HepG2 (cell line): ENCODE data around the gene BCAS1. TPM values are rescaled to one million over a fixed set of nuclear protein-coding genes. Genes with fewer than 3 reads are reported as not detected.

Source experiments
- ATAC-seq: fragments of 200-7000 bp; cut with Tn5 transposase; 3 replicates; pipeline ENCODE4 v1.9.1; 2020; ENCODE audit warnings: mild to moderate bottlenecking, moderate library complexity
- BruUV-seq: library from RNA; stranded (reverse); fragments of 400-500 nt; replicated peaks from 2 replicates; lab custom pipeline; 2021; lab: Mats Ljungman, UMichigan
- CTCF ChIA-PET: fragments of 300-600 bp; formaldehyde crosslinking; extraction: SDS; loops from one replicate; lab custom pipeline; 2021; ENCODE audit warnings: low total read pairs, inconsistent platforms, low intra/inter-chr PET ratio; lab: Yijun Ruan, JAX
- POLR2A ChIA-PET: fragments of 350-600 bp; sonication (Branson Sonifier 250); formaldehyde crosslinking; loops from one replicate; lab custom pipeline; 2020; ENCODE audit warnings: antibody characterized with exemption, inconsistent platforms; lab: Yijun Ruan, JAX
- DNase-seq: peaks from one replicate; pipeline ENCODE4 v3.0.0-alpha.2; 2015; ENCODE audit warnings: low spot score
- FAIRE-seq: peaks from 3 replicates; lab custom pipeline; 2011; peaks lifted over from hg19 to GRCh38; lab: Jason Lieb, UNC
- H2AFZ ChIP-seq: one replicate; pipeline ENCODE4 v1.6.1; 2011; ENCODE audit warnings: low read length, inconsistent platforms
- H3K27ac ChIP-seq: fragments of 300-600 bp; 3 replicates; pipeline ENCODE4 v1.8.0; 2011; ENCODE audit warnings: mixed run types, mild to moderate bottlenecking, mixed read lengths, low read length, inconsistent platforms; ENCODE audit not compliant: insufficient read depth; ENCODE audit errors: extremely low read length
- H3K27me3 ChIP-seq, 2 experiments: fragments of 200-600 bp in 1 of 2; 2 replicates in 1 of 2; 3 replicates in 1 of 2; pipeline versions ENCODE4 v1.6.0 to v1.8.0; 2011; ENCODE audit warnings: low read length in 2 of 2, mild to moderate bottlenecking in 2 of 2, moderate library complexity in 2 of 2, inconsistent platforms in 1 of 2; ENCODE audit not compliant: insufficient read depth in 2 of 2, control insufficient read depth in 1 of 2
- H3K36me3 ChIP-seq, 2 experiments: fragments of 200-600 bp in 1 of 2; replicated peaks in 1 of 2; 2 replicates in 1 of 2; 3 replicates in 1 of 2; pipeline versions ENCODE4 v1.5.1 to v1.8.0; 2011; ENCODE audit warnings: low read length in 2 of 2, inconsistent platforms in 1 of 2; ENCODE audit not compliant: insufficient read depth in 2 of 2, control insufficient read depth in 1 of 2
- H3K4me1 ChIP-seq: 2 replicates; pipeline ENCODE4 v1.5.1; 2012; ENCODE audit warnings: low read length, inconsistent platforms; ENCODE audit not compliant: insufficient read depth
- H3K4me2 ChIP-seq: 2 replicates; pipeline ENCODE4 v1.6.0; 2011; ENCODE audit warnings: low read depth, low read length, inconsistent platforms
- H3K4me3 ChIP-seq, 3 experiments: fragments of 200-600 bp in 1 of 3; sonication (generic), shearing (Covaris generic) in 1 of 3; replicated peaks in 1 of 3; 2 replicates each; pipeline ENCODE4 v1.5.1; 2011 to 2016; ENCODE audit warnings: low read length in 3 of 3, inconsistent platforms in 2 of 3, low read depth in 2 of 3, mild to moderate bottlenecking in 2 of 3, control low read depth in 1 of 3, mixed read lengths in 1 of 3; ENCODE audit not compliant: insufficient read depth in 1 of 3
- H3K79me2 ChIP-seq: one replicate; pipeline ENCODE4 v1.6.1; 2011; ENCODE audit warnings: low read length, inconsistent platforms; ENCODE audit not compliant: insufficient read depth
- H3K9ac ChIP-seq: 2 replicates; pipeline ENCODE4 v1.6.0; 2011; ENCODE audit warnings: mild to moderate bottlenecking, low read depth, low read length, inconsistent platforms; ENCODE audit not compliant: insufficient read depth
- H3K9me3 ChIP-seq: 2 replicates; pipeline ENCODE4 v1.5.1; 2012; ENCODE audit warnings: mild to moderate bottlenecking, low read length
- H4K20me1 ChIP-seq: 2 replicates; pipeline ENCODE4 v1.6.0; 2011; ENCODE audit warnings: inconsistent platforms, mild to moderate bottlenecking, low read length, moderate library complexity; ENCODE audit not compliant: insufficient read depth
- ARHGAP35 ChIP-seq: sonication (generic); formaldehyde crosslinking; IDR thresholded peaks from 2 replicates; pipeline ENCODE4 v1.9.0; 2022; ENCODE audit warnings: mild to moderate bottlenecking, inconsistent platforms, moderate library complexity, missing genetic modification reagents, borderline replicate concordance
- CENPT ChIP-seq: sonication (generic); formaldehyde crosslinking; IDR thresholded peaks from 2 replicates; pipeline ENCODE4 v1.8.0; 2022; ENCODE audit warnings: low read depth, mild to moderate bottlenecking, moderate library complexity, missing genetic modification reagents
- CSRNP1 ChIP-seq: sonication (generic); formaldehyde crosslinking; IDR thresholded peaks from 2 replicates; pipeline ENCODE4 v1.8.1; 2023; ENCODE audit warnings: mild to moderate bottlenecking, missing genetic modification reagents
- EP300 ChIP-seq, 3 experiments: sonication (generic) in 1 of 3; formaldehyde crosslinking in 1 of 3; IDR thresholded peaks; 2 replicates each; pipeline versions ENCODE4 v1.5.1 to v1.6.1; 2011 to 2020; ENCODE audit warnings: low read depth in 2 of 3, low read length in 2 of 3, borderline replicate concordance in 1 of 3, improper control_type of control experiment in 1 of 3, mild to moderate bottlenecking in 1 of 3, missing genetic modification reagents in 1 of 3, moderate library complexity in 1 of 3
- FOXO4 ChIP-seq: sonication (generic); formaldehyde crosslinking; conservative IDR thresholded peaks from 2 replicates; pipeline ENCODE4 v1.8.1; 2023; ENCODE audit warnings: missing genetic modification reagents
- JUNB ChIP-seq: sonication (generic); formaldehyde crosslinking; IDR thresholded peaks from 2 replicates; pipeline ENCODE4 v1.8.0; 2022; ENCODE audit warnings: missing genetic modification reagents, mild to moderate bottlenecking, borderline replicate concordance
- NFIB ChIP-seq: sonication (generic); formaldehyde crosslinking; IDR thresholded peaks from 2 replicates; pipeline ENCODE4 v1.9.0; 2021; ENCODE audit warnings: missing genetic modification reagents, mild to moderate bottlenecking, borderline replicate concordance
- PBX2 ChIP-seq: IDR thresholded peaks from 2 replicates; pipeline ENCODE4 v1.6.1; 2016; ENCODE audit warnings: control low read depth
- POLR2AphosphoS2 ChIP-seq: IDR thresholded peaks from 2 replicates; pipeline ENCODE4 v1.6.1; 2011; ENCODE audit warnings: low read depth, low read length, improper control_type of control experiment
- PPARG ChIP-seq: conservative IDR thresholded peaks from 2 replicates; pipeline ENCODE4 v1.6.1; 2016; ENCODE audit warnings: missing biosample characterization, missing genetic modification reagents
- RBAK ChIP-seq: sonication (generic); formaldehyde crosslinking; IDR thresholded peaks from 2 replicates; pipeline ENCODE4 v1.5.1; 2020; ENCODE audit warnings: mild to moderate bottlenecking, missing genetic modification reagents
- REL ChIP-seq: sonication (generic); formaldehyde crosslinking; conservative IDR thresholded peaks from 2 replicates; pipeline ENCODE4 v1.8.0; 2022; ENCODE audit warnings: mild to moderate bottlenecking, missing genetic modification reagents, moderate library complexity
- SAFB2 ChIP-seq: sonication (generic); formaldehyde crosslinking; IDR thresholded peaks from 2 replicates; pipeline ENCODE4 v1.5.1; 2020; ENCODE audit warnings: missing genetic modification reagents, low read depth, mild to moderate bottlenecking, borderline replicate concordance
- SMYD3 ChIP-seq: sonication (generic); formaldehyde crosslinking; IDR thresholded peaks from 2 replicates; pipeline ENCODE4 v1.8.1; 2023; ENCODE audit warnings: mild to moderate bottlenecking, missing genetic modification reagents
- SOX6 ChIP-seq, 2 experiments: fragments of 450-650 bp in 1 of 2; sonication (generic) in 1 of 2; formaldehyde crosslinking in 1 of 2; IDR thresholded peaks; 2 replicates each; pipeline versions ENCODE4 v1.4.0 to v1.6.1; 2017 to 2020; ENCODE audit warnings: antibody characterized with exemption in 1 of 2, mild to moderate bottlenecking in 1 of 2, missing genetic modification reagents in 1 of 2
- SUZ12 ChIP-seq: fragments of 150-350 bp; IDR thresholded peaks from 2 replicates; pipeline ENCODE4 v1.6.1; 2014; ENCODE audit warnings: low read depth, low read length
- ZMAT3 ChIP-seq: sonication (generic); formaldehyde crosslinking; conservative IDR thresholded peaks from 2 replicates; pipeline ENCODE4 v1.7.0; 2021; ENCODE audit warnings: missing genetic modification reagents
- ZSCAN22 ChIP-seq: sonication (generic); formaldehyde crosslinking; IDR thresholded peaks from 2 replicates; pipeline ENCODE4 v1.4.0; 2020; ENCODE audit warnings: mild to moderate bottlenecking, missing genetic modification reagents
- WGBS: methylation state at CpG from one replicate; pipeline ENCODE4 v1.1.6; 2017; ENCODE audit warnings: low lambda C conversion rate; 5-methylcytosine and 5-hydroxymethylcytosine counted together
- in situ Hi-C: cut with HindIII; loops from 2 replicates; pipeline ENCODE4 v1.10.0; 2017; ENCODE audit warnings: low pct_unique_long_range_greater_than_20kb; ENCODE audit not compliant: extremely low pct_ligation_motif_present
- intact Hi-C: fragments of 100-400 bp; cut with micrococcal nuclease; formaldehyde crosslinking; loops from one replicate; pipeline ENCODE4 v1.10.0; 2022; ENCODE audit not compliant: unreplicated experiment
- polyA plus RNA-seq, 8 experiments: library from polyadenylated mRNA; depleted of rRNA in 3 of 8; stranded (reverse) in 7 of 8; unstranded in 1 of 8; fragments of >200 nt; fragmentation: Illumina TruSeq in 4 of 8; extraction: Trizol in 4 of 8; gene quantifications; 2 replicates each; pipeline versions ENCODE4 v1.2.1 to v1.2.3, GENCODE V29; 2011 to 2016; ENCODE audit warnings: low read depth in 4 of 8, missing spikeins in 1 of 8, mixed read lengths in 1 of 8; ENCODE audit not compliant: insufficient read depth in 1 of 8
- total RNA-seq, 5 experiments: library from RNA; depleted of rRNA; stranded (reverse); fragments of >200 nt; fragmentation: Illumina TruSeq; extraction: Trizol; gene quantifications; 2 replicates each; pipeline ENCODE4 v1.2.3, GENCODE V29; 2016; ENCODE audit warnings: low read depth in 1 of 5

BCAS1 gene
- total and polyA plus RNA-seq, 2 of the 13 experiments (the other 11 are each of a cell fraction or from before 2014, with no cell fraction given) = 0.55 to 0.91 TPM

GRCh38 chr20:54040531-54040930 is 29.9 kb downstream of the BCAS1 start:
- Histone ChIP-seq H3K36me3 (no peaks in the 10 kb centered on the region), H4K20me1 (no peaks in the 10 kb centered on the region), H3K4me1 (no peaks in the 10 kb centered on the region), H3K27ac (no peak overlapping the region), H3K4me3 (no peak overlapping the region), H3K9ac (no peak overlapping the region), H3K27me3 (no peaks in the 10 kb centered on the region), H2AFZ (no peak overlapping the region), H3K9me3 (no peaks in the 10 kb centered on the region), H3K4me2 (no peak overlapping the region), H3K79me2 (no peaks in the 10 kb centered on the region)
- ChIA-PET CTCF (no interaction called here), POLR2A (no interaction called here)
- 46% methylated on average over 3 of the region's 3 CpGs for WGBS
- no peak for ATAC-seq
- no TSS peak for BruUV-seq
- no peak for FAIRE-seq
- in situ Hi-C loops (no loop called here), intact Hi-C loops (no loop called here)
- TF ChIP-seq NFIB (CRISPR knock-in tag) = no peak
- TF ChIP-seq SAFB2 (CRISPR knock-in tag) = no peak
- no peak for TF ChIP-seq FOXO4
- TF ChIP-seq ARHGAP35 (CRISPR knock-in tag) = no peak
- TF ChIP-seq CSRNP1 (CRISPR knock-in tag) = no peak
- TF ChIP-seq EP300 (IDR thresholded peaks at IDR 0.05; ENCODE audit: low read depth in 2 of 2, low read length in 2 of 2) = no peak
- TF ChIP-seq EP300 (CRISPR knock-in tag; IDR thresholded peaks at IDR 0.05; ENCODE audit: borderline replicate concordance) = no peak
- TF ChIP-seq CENPT (CRISPR knock-in tag) = no peak
- TF ChIP-seq ZSCAN22 (CRISPR knock-in tag) = no peak
- no peak for TF ChIP-seq SOX6 (IDR thresholded peaks at IDR 0.05)
- TF ChIP-seq SOX6 (CRISPR knock-in tag; IDR thresholded peaks at IDR 0.05) = no peak
- TF ChIP-seq REL (CRISPR knock-in tag) = no peak
- TF ChIP-seq JUNB (CRISPR knock-in tag) = no peak
- no peak for TF ChIP-seq POLR2AphosphoS2
- TF ChIP-seq SMYD3 = no peak
- TF ChIP-seq PPARG (CRISPR knock-in tag) = no peak
- no peak for TF ChIP-seq SUZ12
- no peak for TF ChIP-seq PBX2 (CRISPR knock-in tag)
- no peak for TF ChIP-seq ZMAT3 (CRISPR knock-in tag)
- TF ChIP-seq RBAK (CRISPR knock-in tag) = no peak
- DNase-seq = no peak
